ENCODE results near the gene LRP1B.

The LRP1B gene

DNA sequence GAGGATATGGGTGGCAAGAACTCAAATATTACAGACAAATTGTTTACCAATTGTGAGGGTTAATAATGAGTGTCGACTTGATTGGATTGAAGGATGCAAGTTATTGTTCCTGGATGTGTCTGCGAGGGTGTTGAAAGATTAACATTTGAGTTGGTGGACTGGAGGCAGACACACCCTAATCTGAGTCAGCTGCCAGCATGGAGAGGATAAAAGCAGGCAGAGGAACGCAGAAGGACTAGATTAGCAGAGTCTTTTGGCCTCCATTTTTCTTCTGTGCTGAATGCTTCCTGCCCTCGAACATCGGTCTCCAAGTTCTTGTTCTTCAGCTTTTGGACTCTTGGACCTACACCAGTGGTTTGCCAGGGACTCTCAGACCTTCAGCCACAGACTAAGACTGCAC is 1503.7 kb downstream of the LRP1B start:
- DNase-seq (ENCODE audit: low read depth in 2 of 2), result no peak

DNA sequence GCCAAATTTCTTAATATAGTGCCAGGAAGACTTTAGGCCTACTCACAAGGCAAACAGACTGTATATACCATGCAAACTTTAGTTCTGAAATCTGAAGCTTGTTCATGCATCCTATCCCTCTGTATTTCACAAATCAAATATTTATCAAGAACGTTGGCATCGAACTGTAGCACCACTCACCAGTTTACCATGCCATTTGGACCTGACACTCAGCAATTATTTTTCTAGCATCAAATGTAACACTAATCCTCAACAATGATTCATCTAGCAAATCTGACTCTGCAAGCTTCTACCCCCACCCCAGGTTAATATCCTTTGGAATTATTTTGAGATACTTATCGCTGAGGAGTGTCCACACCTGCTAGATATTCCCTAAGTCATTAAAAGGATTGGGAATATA is 1506.6 kb downstream of the LRP1B start:
- no peak for DNase-seq (ENCODE audit: low read depth in 2 of 2)

DNA sequence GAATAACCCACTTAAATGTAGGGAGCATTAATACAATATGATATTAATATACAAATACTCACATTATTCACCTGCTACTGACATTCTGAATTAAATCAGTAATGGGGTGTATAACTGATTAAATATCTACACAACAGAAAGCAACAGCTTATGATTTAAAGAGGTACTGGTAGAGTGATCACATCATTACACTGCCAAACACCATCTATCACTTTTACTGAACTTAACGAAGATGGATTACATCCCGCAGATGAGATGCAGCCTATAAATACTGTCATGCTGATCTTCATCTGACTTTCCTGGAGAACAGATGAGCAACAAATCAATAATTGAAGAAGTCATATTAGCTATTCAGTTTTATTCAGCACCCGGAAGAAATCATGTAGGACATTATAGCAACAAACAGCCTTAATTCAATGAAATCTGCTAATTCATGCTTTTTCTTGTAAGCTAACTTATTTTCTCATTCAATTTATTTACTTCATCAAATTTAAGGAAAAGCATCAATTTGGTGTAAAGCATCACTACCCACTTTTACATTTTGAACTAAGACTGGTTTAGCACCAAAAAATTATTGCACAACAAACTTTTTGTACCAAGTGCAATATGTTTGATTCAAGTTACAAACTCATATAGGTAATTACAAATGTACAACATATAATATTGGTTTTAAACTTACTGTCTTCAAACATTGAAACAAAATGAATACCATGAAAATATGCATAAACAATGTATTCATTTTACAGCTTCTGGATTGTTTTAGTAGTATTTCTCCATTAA is 1509.0 kb downstream of the LRP1B start:
- DNase-seq (ENCODE audit: low read depth in 2 of 2), result no peak

DNA sequence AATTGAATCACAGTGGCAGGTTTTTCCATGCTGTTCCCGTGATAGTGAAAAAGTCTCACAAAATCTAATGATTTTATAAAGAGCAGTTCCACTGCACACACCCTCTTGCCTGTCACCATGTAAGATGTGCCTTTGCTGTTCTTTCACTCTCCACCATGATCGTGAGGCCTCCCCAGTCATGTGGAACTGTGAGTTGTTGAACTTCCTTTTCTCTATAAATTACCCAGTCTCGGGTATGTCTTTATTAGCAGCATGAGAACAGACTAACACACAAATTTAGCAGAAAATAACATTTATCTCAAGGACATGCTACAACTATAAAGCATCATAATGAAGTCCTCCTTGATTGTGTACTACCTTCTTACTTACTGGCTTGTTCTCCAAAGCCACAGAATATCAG is 1526.0 kb downstream of the LRP1B start:
- DNase-seq (ENCODE audit: low read depth in 2 of 2), result no peak

DNA sequence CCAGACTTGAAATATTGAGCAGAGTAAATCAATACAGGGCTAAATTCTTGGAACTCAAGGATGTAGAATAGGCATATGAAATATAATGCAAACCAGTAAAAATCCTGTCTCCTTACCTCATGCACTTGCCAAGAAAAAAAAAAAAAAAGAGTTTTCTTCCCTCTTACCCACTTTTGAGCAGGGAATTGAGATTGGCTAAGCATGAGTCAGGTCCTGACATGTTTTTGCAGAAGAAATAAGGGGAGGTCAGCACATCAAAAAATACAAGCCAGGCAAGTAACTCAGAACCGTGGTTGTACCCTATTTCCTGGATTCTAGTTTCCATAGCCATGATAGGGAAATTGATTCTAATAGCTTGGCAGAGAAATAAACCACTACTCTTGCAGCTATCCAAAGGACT is 1526.7 kb downstream of the LRP1B start:
- no peak for DNase-seq (ENCODE audit: low read depth in 2 of 2)

DNA sequence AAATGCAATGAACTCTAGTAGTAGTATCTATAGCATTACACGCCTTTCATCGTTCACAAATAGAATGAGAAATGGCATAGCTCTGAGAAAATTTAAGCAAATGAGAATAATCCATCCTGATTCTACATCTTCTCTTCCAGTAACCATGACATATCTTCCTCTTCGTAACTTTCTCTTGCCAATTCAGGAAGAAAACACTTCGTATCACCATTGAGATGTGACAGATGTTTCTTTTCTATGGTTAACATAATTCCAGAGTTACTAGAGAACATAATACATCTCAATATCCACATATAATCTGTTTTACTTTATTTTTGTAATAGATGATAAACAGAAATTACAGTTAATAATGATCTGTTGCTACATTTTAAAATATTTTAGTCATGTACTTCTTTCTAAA is 1527.4 kb downstream of the LRP1B start:
- DNase-seq (ENCODE audit: low read depth in 2 of 2), result no peak

DNA sequence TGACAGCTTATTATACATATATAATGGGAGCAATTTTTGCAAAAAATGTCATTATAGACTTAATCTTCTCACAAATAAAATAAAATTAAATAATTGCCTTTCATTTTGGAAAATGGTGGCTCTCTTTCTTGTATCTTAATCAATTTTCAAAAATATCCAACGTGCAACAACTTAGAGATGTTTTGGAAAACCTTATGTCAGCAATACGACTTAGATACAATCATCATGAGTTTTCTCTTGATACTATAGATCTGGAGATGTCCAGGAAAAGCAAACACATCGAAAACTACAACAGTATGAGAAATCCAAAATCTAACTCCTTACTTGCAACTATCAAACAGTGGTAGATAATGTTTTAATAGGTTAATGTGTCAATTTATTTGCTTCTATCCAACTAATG is 1529.0 kb downstream of the LRP1B start:
- DNase-seq (ENCODE audit: low read depth in 2 of 2), result no peak

DNA sequence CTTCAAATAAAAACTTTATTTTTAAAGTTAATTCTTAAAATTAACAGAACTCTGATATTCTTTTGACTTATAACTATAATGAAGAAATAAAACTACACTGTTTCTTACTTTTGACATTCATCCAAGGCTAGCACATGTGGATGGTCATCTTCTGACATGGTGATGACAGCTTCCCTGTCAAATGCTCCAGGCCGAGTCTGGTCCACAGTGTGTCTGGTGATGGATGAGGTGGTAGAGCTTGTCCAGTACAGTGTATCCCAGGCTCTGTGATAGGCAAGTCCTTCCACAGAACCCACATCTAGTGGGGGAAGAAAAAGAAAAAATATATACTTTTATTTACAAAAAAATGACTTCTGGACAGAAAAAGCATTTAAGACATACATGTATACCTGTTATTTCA is 1529.5 kb downstream of the LRP1B start:
- no peak for DNase-seq (ENCODE audit: low read depth in 2 of 2)

DNA sequence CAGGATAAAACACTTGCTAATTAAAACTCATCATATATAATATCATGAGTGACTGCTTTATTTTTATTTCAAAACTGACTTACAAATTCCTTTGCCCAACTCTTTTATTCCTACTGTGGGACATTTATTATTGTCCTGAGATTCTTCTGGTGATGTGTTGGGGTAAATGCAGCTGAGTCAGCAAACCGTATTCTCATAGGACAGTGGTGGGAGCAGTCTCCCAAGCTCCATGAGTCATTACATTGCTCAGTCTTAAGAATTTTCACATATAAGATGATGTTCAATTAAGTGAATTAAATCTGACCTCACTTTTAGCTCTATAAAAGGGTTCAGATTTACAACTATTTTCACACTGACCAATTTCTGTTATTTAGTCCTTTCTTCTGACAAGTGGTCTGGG is 1530.7 kb downstream of the LRP1B start:
- no peak for DNase-seq (ENCODE audit: low read depth in 2 of 2)

DNA sequence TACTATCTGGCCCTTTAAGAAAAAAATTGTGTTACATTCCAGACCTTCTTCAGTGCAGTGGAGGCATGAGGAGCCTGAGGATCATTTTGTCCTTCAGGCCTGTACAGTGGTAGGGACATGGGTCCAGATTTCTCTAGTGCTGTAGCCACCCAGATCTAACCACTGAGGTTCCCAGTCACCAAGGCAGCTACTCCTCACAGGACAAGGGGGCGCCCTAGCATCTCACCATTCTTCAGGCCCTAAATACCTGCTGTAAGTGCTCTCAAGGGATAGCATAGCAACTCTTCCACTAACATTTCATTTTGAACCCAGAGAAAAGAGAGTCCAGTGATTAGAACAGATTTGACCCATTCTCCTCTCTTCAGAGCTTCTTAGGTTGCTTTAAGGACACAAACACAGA is 1533.0 kb downstream of the LRP1B start:
- no peak for DNase-seq (ENCODE audit: low read depth in 2 of 2)

DNA sequence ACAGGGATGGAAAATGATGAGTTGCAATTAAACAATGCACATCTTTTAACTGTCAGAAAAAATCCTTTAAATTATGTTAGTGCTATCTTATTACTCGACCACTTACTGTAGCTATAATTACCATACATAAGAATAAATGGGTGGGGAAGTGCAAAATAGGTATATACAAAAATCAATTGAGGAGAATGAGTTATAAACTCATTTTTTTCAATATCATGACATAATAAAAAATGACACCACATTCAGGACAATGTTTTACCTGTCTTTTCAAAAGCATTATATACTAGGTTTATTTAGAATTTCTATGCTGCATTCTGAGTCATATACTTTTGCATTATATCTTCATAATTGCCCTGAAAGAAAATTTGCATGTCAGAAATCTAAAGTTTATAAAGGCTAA is 1533.6 kb downstream of the LRP1B start:
- DNase-seq (ENCODE audit: low read depth in 2 of 2), result no peak

DNA sequence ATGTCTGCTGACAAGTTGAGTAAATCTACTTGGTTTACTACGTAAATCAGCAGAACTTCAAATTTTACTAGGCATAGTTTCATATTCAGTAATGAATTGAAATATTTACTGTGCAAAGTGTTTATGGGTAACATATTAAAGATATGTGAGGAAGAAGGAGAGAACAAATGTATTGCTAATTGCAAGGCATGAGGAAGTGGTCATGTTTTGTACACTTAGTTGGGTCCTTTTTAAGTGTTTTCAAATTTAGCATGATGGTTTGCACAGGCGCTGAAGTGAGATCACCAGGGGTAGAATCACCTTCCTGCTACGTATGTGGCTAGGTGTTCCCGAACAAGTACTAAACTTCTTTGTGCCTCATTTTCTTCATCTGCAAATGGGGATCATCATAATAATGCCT is 1534.4 kb downstream of the LRP1B start:
- DNase-seq (ENCODE audit: low read depth in 2 of 2), result no peak

DNA sequence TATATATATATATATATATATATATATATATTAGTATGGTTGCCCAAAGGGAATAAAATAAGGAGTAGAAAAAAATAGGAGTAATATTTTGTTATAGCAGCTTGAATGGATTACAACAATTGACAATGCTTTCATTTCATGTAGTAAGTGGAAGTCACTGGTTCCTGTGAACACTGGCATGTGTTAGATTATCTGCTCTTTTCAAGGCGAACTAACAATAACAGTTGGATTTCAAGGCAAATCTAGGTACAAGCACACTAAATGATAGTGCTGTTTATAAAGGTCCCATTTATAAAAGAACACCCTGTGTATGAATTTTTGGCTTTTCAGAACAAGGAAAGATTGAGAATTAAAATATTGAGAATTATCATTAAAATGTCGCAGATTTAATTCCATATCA is 1535.7 kb downstream of the LRP1B start:
- DNase-seq (ENCODE audit: low read depth in 2 of 2), result no peak

DNA sequence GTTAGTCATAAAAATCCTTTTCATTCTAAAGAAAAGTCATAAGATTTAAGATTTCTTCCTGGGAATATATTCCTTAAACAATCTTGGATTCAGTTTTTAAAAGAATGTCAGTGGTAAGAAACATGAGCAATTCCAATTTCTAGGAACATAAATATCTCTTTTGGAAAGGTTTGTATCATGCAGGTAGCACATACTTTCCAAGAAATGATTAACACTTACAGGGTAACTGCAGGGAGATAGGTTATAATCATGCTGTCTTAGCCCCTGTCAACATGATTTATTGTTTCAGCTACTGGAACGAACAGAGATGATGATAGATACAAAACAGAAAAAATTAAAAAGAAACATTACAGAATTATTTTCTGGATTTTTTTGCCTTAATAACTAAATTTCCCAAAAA is 1537.7 kb downstream of the LRP1B start:
- no peak for DNase-seq (ENCODE audit: low read depth in 2 of 2)

DNA sequence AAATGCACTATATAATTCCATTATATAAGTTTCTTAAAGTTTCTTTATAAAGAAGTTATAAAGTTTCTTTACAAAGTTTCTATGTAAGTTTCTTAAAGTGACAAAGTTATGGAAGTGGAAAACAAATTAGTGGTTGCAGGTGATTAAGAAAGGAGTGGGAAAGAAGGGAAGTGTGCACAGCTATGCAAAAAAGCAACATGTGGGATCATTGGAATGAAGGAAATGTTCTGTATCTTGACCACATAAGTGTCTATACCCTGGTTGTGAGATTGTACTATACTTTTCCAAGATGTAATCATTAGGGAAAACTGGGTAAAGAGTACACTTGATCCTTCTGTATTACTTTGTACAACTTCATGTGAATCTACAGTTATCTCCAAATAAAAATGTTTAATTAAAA is 1541.1 kb downstream of the LRP1B start:
- DNase-seq (ENCODE audit: low read depth in 2 of 2), result no peak

DNA sequence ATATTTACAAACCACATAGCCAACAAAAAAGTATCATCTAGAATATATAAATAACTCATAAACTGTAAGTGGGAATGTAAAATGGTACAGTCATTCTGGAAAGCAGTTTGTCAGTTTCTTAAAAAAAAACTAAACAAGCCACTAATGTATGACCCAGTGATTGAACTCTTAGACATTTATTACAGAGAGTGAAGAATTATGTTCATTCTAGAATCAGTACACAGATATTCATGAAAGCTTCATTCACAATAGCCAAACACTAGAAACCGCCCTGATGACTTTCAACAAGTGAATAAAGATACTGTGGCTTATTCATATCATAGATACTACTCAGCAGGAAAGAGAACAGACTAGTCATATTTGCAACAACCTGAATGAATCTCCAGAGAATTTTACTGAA is 1541.5 kb downstream of the LRP1B start:
- DNase-seq (ENCODE audit: low read depth in 2 of 2), result no peak

DNA sequence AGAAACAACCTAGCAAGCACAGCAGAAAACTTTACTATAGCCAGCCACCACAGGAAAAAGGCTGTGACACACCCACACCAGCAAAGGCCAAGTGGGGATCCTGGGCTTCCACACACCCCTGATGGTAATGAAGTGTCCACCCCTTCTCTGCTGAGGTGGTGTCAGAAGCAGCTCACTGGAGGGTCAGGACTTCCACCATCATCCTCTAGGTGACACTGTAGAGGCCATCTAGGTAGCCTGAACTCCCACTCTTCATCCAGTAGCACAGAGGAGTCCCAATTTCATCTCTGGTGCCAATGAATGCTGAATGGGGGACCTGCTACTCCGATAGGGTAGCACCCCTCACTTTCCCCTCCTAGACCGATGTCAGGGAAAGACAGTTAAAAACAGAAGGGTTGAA is 1544.4 kb downstream of the LRP1B start:
- DNase-seq (ENCODE audit: low read depth in 2 of 2), result no peak

DNA sequence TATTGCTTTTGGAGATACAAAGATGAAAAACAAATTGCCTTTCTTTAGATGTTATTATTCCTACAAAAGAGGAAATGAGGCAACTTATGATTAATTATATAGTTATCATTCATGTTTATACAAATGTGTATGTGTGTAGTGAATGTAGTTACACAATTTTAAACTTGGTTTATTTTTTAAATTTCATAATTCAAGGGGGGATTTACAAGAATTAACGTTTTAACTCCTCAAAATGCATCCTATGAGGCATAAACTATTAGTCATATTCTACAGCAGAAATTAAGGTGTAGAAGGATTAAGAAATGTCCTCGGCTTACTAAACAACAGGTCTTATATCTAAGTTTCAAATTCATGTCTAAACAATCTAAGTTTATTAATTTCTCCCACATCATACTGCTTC is 1545.8 kb downstream of the LRP1B start:
- DNase-seq (ENCODE audit: low read depth in 2 of 2), result no peak

DNA sequence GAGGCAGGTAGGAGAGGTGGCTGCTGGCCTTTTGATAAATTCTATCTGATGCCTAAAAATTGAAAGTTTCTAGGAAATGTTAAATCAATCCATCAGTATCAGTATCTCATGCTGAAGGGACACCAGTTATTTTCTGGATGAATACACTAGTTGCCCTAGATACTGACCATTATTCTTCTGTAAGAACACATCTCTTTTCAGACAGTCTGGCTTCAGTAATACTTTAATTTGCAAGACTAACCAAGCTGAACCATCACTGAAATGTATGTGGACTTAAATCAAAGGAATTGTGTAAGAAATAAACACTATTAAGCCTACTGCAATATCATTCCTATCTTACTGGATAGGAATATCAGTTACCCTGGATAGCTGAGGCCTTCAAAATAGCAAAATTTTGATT is 1546.3 kb downstream of the LRP1B start:
- no peak for DNase-seq (ENCODE audit: low read depth in 2 of 2)

DNA sequence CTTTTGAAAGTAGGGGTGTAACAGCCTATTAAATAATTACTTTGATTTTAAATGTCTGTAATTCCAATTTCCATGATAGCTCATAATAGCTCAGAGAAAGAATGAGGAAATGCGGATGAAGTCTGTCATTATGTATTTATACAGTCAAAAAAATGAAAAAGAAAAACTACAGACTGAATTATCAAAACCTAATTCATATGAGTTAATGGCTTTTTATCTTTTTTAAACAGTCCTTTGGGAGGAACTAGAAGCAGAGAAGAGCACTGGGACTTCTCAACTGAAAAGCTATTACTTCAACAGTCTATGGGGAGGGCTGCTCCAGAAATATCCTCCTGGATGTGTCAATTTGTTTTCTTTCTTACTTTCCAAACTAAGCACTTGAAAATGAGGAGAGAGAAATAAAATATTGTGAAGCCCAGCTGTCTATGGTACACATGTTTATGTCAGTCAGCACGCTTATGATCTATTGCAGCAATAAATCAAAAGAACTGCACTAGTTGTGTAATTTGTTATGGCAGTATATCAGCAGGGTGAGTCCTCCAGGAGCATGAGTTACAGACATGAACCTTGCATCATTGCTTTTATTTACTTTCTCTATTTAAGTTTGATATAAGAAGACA is 1550.2 kb downstream of the LRP1B start:
- no peak for DNase-seq (ENCODE audit: low read depth in 2 of 2)

DNA sequence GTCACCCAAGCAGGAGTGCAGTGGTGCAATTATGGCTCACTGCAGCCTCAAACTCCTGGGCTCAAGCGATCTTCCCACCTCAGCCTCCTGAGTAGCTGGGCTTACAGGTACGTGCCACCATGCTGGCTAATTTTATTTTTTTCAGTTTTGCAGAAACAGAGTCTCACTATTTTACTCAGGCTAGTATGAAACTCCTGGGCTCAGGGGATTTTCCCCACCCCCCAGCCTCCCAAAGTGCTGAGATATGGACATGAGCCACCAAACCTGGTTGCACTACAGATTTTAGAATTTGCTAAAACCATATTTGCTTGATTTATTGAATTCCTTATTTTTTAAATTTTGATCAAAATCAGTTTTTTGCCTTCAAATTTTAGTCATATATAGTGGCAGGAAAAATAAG is 1553.4 kb downstream of the LRP1B start:
- no peak for DNase-seq (ENCODE audit: low read depth in 2 of 2)

DNA sequence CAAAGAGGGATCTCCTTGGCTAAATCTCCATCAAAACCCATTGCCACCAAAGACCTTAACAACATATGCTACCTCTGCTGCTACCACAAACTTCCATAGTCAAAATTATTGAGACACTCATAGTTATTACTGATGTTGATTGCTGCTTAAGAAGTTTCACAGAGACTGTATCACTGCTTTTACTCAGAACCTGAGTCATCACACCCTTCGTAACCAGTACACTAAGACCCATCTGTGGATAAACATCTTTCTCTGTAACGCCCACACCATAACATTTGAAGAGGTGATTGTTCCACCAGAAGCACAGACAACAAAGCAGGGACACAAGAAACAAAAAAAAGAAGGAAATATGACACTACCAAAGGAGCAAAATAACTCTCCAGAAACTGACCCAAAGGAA is 1563.1 kb downstream of the LRP1B start:
- DNase-seq (ENCODE audit: low read depth in 2 of 2), result no peak

DNA sequence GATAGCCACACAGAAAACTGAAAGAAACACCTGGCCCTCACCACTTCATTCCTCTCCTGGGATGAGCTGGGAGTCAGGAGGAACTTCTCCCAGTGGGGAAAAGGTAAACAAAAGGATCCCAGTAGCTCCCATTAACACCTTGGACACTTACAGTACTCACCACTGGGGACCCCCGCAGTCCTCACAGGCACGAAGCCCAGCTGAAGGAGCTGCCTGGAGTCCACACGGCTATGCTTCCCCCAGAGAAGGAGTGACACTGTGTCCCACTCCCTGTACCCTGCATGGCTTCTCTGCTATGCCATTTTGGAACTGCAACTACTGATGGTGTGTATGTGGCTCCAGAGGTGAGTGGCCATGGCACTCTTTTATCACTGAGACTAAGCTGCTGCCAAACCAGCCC is 1565.1 kb downstream of the LRP1B start:
- no peak for DNase-seq (ENCODE audit: low read depth in 2 of 2)

DNA sequence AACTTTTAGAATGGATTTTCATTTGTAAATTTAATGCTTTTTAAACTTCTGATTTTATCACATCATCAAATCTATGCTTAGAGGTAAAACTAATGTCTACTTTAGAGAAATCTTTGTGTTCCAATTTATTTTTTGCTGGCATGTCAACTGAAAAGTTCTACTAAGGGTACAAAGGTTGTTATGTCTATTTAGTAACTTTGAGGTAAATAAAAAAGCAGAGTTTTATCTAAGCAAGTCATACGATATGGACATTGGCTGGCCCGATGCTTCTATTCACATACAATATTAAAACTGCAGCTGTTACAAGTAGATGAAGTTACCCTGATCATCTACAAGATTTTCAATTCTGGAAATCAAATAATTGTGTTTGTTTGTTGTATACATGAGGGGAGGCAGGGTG is 1575.1 kb downstream of the LRP1B start:
- no peak for DNase-seq (ENCODE audit: low read depth in 2 of 2)

All from stimulated activated CD8-positive, alpha-beta memory T cell treated with anti-CD3 and anti-CD28 coated beads, Interleukin-7, amount 100 ng/mL, for 4 hours (primary cell).